Naive thymus-derived CD8-positive, alpha-beta T cell (primary cell): Measurements from ENCODE around the gene PIK3R6. TPM values are rescaled to one million over a fixed set of nuclear protein-coding genes. Genes with fewer than 3 reads are reported as not detected.

Experiments used
- ATAC-seq, 2 donors: fragments of 150-1000 bp; cut with Tn5 transposase in 1 of 2; sonication (Bioruptor Pico), chemical (Tn5 transposase) in 1 of 2; 1 replicate in 1 of 2; 2 replicates in 1 of 2; pipeline ENCODE4 v1.10.0; 2021; ENCODE audit warnings: mild to moderate bottlenecking in 2 of 2, moderate library complexity in 2 of 2
- POLR2A ChIA-PET: fragments of 350-600 bp; sonication (Branson Sonifier 250); formaldehyde crosslinking; loops from one replicate; lab custom pipeline; 2021; ENCODE audit warnings: antibody characterized with exemption; lab: Charles Lee
- DNase-seq, 10 donors: peaks; one replicate each; pipeline versions ENCODE4 v3.0.0 to v3.0.0-alpha.2; 2020 to 2022
- H3K27ac Mint-ChIP-seq, 10 donors: one replicate each; pipeline ENCODE4 v1.8.0; 2020 to 2022; ENCODE audit warnings: mild to moderate bottlenecking in 10 of 10, mixed read lengths in 10 of 10, moderate library complexity in 4 of 10, inconsistent platforms in 1 of 10
- H3K27me3 Mint-ChIP-seq, 5 donors: one replicate each; pipeline ENCODE4 v1.8.0; 2021 to 2022; ENCODE audit warnings: mixed read lengths in 5 of 5
- H3K36me3 Mint-ChIP-seq, 3 donors: one replicate each; pipeline ENCODE4 v1.8.0; 2020 to 2022; ENCODE audit warnings: mixed read lengths in 3 of 3, mild to moderate bottlenecking in 2 of 3, inconsistent platforms in 1 of 3
- H3K4me1 Mint-ChIP-seq, 4 donors: one replicate each; pipeline ENCODE4 v1.8.0; 2021 to 2022; ENCODE audit warnings: mixed read lengths in 4 of 4
- H3K4me3 Mint-ChIP-seq, 10 donors: one replicate each; pipeline ENCODE4 v1.8.0; 2020 to 2022; ENCODE audit warnings: mild to moderate bottlenecking in 10 of 10, mixed read lengths in 10 of 10, moderate library complexity in 6 of 10, inconsistent platforms in 1 of 10
- H3K9me3 Mint-ChIP-seq, 9 donors: one replicate each; pipeline ENCODE4 v1.8.0; 2020 to 2022; ENCODE audit warnings: mixed read lengths in 9 of 9, mild to moderate bottlenecking in 3 of 9, inconsistent platforms in 1 of 9, moderate library complexity in 1 of 9
- polyA plus RNA-seq, 3 donors: library from polyadenylated mRNA; unstranded; fragments of 300-500 nt; fragmentation: Illumina TruSeq; gene quantifications; one replicate each; pipeline ENCODE4 v1.2.3, GENCODE V29; 2021
- total RNA-seq, 8 experiments: library from RNA in 2 of 8; stranded (reverse) in 2 of 8; gene quantifications; one replicate each; pipeline ENCODE4 v1.2.3 and lab custom pipeline; 2021 to 2026

Gene PIK3R6
- total and polyA plus RNA-seq, 5 experiments from 2014 or later, result 0.42 to 0.47 (median 0.44) TPM; not detected in 2

GRCh38 chr17:8869114-8869815, 1.8 kb upstream of the PIK3R6 start:
- no peak for ATAC-seq

GRCh38 chr17:8868529-8868951, 1.1 kb upstream of the PIK3R6 start:
- Mint-ChIP-seq H3K36me3 (peaks cover 0 to 6% (median 0%) of the 10 kb centered on the region in 3 donors), H3K27ac (peak overlapping the region in 3 of 10 donors; percentile 6 to 57 (median 13)), H3K9me3 (no peaks in the 10 kb centered on the region), H3K4me3 (peak overlapping the region in 3 of 10 donors; percentile 5 to 82 (median 73)), H3K27me3 (peaks cover 0 to 2% (median 0%) of the 10 kb centered on the region in 5 donors), H3K4me1 (peaks cover 16 to 42% (median 37%) of the 10 kb centered on the region in 4 donors)
- POLR2A ChIA-PET, result no interaction called here
- DNase-seq (no peak), ATAC-seq (no peak)

More at GRCh38 chr17:8869114-8869815, 1.8 kb upstream of the PIK3R6 start:
- Mint-ChIP-seq H3K4me3 (peak overlapping the region in 1 of 10 donors; percentile 22), H3K27me3 (peaks cover 0 to 2% (median 0%) of the 10 kb centered on the region in 5 donors), H3K4me1 (peaks cover 19 to 49% (median 42%) of the 10 kb centered on the region in 4 donors), H3K36me3 (no peaks in the 10 kb centered on the region), H3K27ac (no peak overlapping the region), H3K9me3 (no peaks in the 10 kb centered on the region)
- POLR2A ChIA-PET, result no interaction called here
- DNase-seq, result no peak

- Mint-ChIP-seq H3K4me1 (peaks cover 14 to 37% (median 34%) of the 10 kb centered on the region in 4 donors), H3K27me3 (peaks cover 0 to 2% (median 0%) of the 10 kb centered on the region in 5 donors), H3K9me3 (no peaks in the 10 kb centered on the region), H3K27ac (peak overlapping the region in 6 of 10 donors; percentile 6 to 89 (median 80)), H3K36me3 (peaks cover 0 to 6% (median 0%) of the 10 kb centered on the region in 3 donors), H3K4me3 (peak overlapping the region; percentile 41 to 88 (median 77))
- POLR2A ChIA-PET, result no interaction called here
- DNase-seq (no peak), ATAC-seq (no peak)
Measured at GRCh38 chr17:8868092-8868491, 618 bp upstream of the PIK3R6 start.

GRCh38 chr17:8865811-8866210, 1.7 kb downstream of the PIK3R6 start:
- no peak overlapping the region for H3K4me3 Mint-ChIP-seq
- peaks cover 18 to 44% (median 40%) of the 10 kb centered on the region in 4 donors for H3K4me1 Mint-ChIP-seq

GRCh38 chr17:8865385-8865784, 2.1 kb downstream of the PIK3R6 start:
- H3K9me3 Mint-ChIP-seq, result no peaks in the 10 kb centered on the region
- no peak for DNase-seq
- peaks cover 0 to 2% (median 0%) of the 10 kb centered on the region in 5 donors for H3K27me3 Mint-ChIP-seq
- peaks cover 18 to 44% (median 40%) of the 10 kb centered on the region in 4 donors for H3K4me1 Mint-ChIP-seq
- H3K27ac Mint-ChIP-seq, result no peak overlapping the region
- POLR2A ChIA-PET, result no interaction called here
- no peak for ATAC-seq
- H3K4me3 Mint-ChIP-seq, result no peak overlapping the region
- peaks cover 0 to 6% (median 0%) of the 10 kb centered on the region in 3 donors for H3K36me3 Mint-ChIP-seq

More at GRCh38 chr17:8865811-8866210, 1.7 kb downstream of the PIK3R6 start:
- Mint-ChIP-seq H3K36me3 (peaks cover 0 to 6% (median 0%) of the 10 kb centered on the region in 3 donors), H3K27ac (no peak overlapping the region), H3K27me3 (peaks cover 0 to 2% (median 0%) of the 10 kb centered on the region in 5 donors), H3K9me3 (no peaks in the 10 kb centered on the region)
- DNase-seq (no peak), ATAC-seq (no peak)
- POLR2A ChIA-PET, result no interaction called here

- H3K4me1 Mint-ChIP-seq, result peaks cover 13 to 46% (median 35%) of the 10 kb centered on the region in 4 donors
- no peaks in the 10 kb centered on the region for H3K27me3 Mint-ChIP-seq
- ATAC-seq, result peak in 1 of 2 donors; percentile 56
- no peak overlapping the region for H3K4me3 Mint-ChIP-seq
- H3K36me3 Mint-ChIP-seq, result peaks cover 0 to 6% (median 0%) of the 10 kb centered on the region in 3 donors
- no peaks in the 10 kb centered on the region for H3K9me3 Mint-ChIP-seq
- H3K27ac Mint-ChIP-seq, result peak overlapping the region in 3 of 10 donors; percentile 0 to 62 (median 6)
- no peak for DNase-seq
- POLR2A ChIA-PET, result no interaction called here
Measured at GRCh38 chr17:8862213-8863056, 5.0 kb downstream of the PIK3R6 start.

- POLR2A ChIA-PET, result no interaction called here
- Mint-ChIP-seq H3K9me3 (no peaks in the 10 kb centered on the region), H3K27me3 (no peaks in the 10 kb centered on the region), H3K27ac (peak overlapping the region in 3 of 10 donors; percentile 0 to 6 (median 0)), H3K4me1 (peaks cover 10 to 46% (median 34%) of the 10 kb centered on the region in 4 donors), H3K4me3 (peak overlapping the region in 1 of 10 donors; percentile 14), H3K36me3 (peaks cover 0 to 6% (median 0%) of the 10 kb centered on the region in 3 donors)
- ATAC-seq (no peak), DNase-seq (no peak)
Measured at GRCh38 chr17:8861495-8862181, 5.8 kb downstream of the PIK3R6 start.

- POLR2A ChIA-PET, result no interaction called here
- Mint-ChIP-seq H3K27me3 (no peaks in the 10 kb centered on the region), H3K36me3 (peaks cover 0 to 6% (median 0%) of the 10 kb centered on the region in 3 donors), H3K27ac (no peak overlapping the region), H3K4me3 (no peak overlapping the region), H3K9me3 (no peaks in the 10 kb centered on the region), H3K4me1 (peaks cover 8 to 44% (median 31%) of the 10 kb centered on the region in 4 donors)
- no peak for ATAC-seq
- DNase-seq, result no peak
Measured at GRCh38 chr17:8859804-8860430, 7.6 kb downstream of the PIK3R6 start.

- Mint-ChIP-seq H3K27ac (peak overlapping the region in 5 of 10 donors; percentile 31 to 71 (median 40)), H3K27me3 (no peaks in the 10 kb centered on the region), H3K9me3 (no peaks in the 10 kb centered on the region), H3K4me1 (peaks cover 8 to 44% (median 31%) of the 10 kb centered on the region in 4 donors), H3K4me3 (no peak overlapping the region), H3K36me3 (peaks cover 0 to 6% (median 0%) of the 10 kb centered on the region in 3 donors)
- ATAC-seq (no peak), DNase-seq (no peak)
- POLR2A ChIA-PET, result no interaction called here
Measured at GRCh38 chr17:8859027-8859803, 8.3 kb downstream of the PIK3R6 start.

GRCh38 chr17:8857919-8858318, 9.6 kb downstream of the PIK3R6 start:
- no peaks in the 10 kb centered on the region for H3K36me3 Mint-ChIP-seq
- peak overlapping the region in 4 of 10 donors; percentile 68 to 86 (median 80) for H3K27ac Mint-ChIP-seq
- peaks cover 8 to 44% (median 31%) of the 10 kb centered on the region in 4 donors for H3K4me1 Mint-ChIP-seq
- peak overlapping the region; percentile 48 to 92 (median 78) for H3K4me3 Mint-ChIP-seq
- ATAC-seq (peak; percentile 49 to 67), DNase-seq (peak in 5 of 10 donors; percentile 11 to 42 (median 21))
- H3K9me3 Mint-ChIP-seq, result no peaks in the 10 kb centered on the region
- H3K27me3 Mint-ChIP-seq, result no peaks in the 10 kb centered on the region
- POLR2A ChIA-PET, result interaction anchor here (0.7 kb wide), 4 partner anchors 39 to 1725 kb away, joined by 4 to 9 read pairs (median 6); no protein-coding TSS in a partner anchor
